Neural progenitor cell (in vitro differentiated cells): Measurements from ENCODE around the gene FAM78A.

Experiments
- EZH2 ChIP-seq: fragments of 200-600 bp; sonication (generic); IDR thresholded peaks from 2 replicates; pipeline ENCODE4 v1.6.1; 2017; ENCODE audit warnings: antibody characterized with exemption, mild to moderate bottlenecking, moderate library complexity
- TF ChIP-seq, protein P1 (sequence below): fragments of 200-600 bp; sonication (generic); IDR thresholded peaks from 2 replicates; pipeline ENCODE4 v1.5.1; 2017; ENCODE audit warnings: antibody characterized with exemption, mild to moderate bottlenecking

- peak; percentile 13 for TF ChIP-seq EZH2
- TF ChIP-seq, protein P1, sequence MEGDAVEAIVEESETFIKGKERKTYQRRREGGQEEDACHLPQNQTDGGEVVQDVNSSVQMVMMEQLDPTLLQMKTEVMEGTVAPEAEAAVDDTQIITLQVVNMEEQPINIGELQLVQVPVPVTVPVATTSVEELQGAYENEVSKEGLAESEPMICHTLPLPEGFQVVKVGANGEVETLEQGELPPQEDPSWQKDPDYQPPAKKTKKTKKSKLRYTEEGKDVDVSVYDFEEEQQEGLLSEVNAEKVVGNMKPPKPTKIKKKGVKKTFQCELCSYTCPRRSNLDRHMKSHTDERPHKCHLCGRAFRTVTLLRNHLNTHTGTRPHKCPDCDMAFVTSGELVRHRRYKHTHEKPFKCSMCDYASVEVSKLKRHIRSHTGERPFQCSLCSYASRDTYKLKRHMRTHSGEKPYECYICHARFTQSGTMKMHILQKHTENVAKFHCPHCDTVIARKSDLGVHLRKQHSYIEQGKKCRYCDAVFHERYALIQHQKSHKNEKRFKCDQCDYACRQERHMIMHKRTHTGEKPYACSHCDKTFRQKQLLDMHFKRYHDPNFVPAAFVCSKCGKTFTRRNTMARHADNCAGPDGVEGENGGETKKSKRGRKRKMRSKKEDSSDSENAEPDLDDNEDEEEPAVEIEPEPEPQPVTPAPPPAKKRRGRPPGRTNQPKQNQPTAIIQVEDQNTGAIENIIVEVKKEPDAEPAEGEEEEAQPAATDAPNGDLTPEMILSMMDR = peak; percentile 13
These were observed 1.1 kb upstream of the FAM78A start for GRCh38 chr9:131277287-131277909.
